Glomerular visceral epithelial cell (primary cell): Measurements from ENCODE around the gene CETP.
"Not testable (repeated sequence)": the region's sequence is repeated elsewhere in the genome, so short reads cannot be mapped to it uniquely, and the experiment has no call there.

Experiments used
- DNase-seq: peaks from one replicate; pipeline ENCODE4 v3.0.0-alpha.2; 2016; ENCODE audit errors: extremely low spot score

Gene CETP

GRCh38 chr16:56997931-56998330 is 36.2 kb downstream of the CETP start:
- DNase-seq: no peak

- DNase-seq: no peak
These were observed 36.6 kb downstream of the CETP start for GRCh38 chr16:56998352-56998751.

- DNase-seq: no peak
These were observed 37.1 kb downstream of the CETP start for GRCh38 chr16:56998861-56999260.

- no peak for DNase-seq
These were observed 37.9 kb downstream of the CETP start for GRCh38 chr16:56999409-57000270.

GRCh38 chr16:57000271-57001025 is 38.7 kb downstream of the CETP start:
- DNase-seq: peak; percentile 76

- no peak for DNase-seq
These were observed 39.4 kb downstream of the CETP start for GRCh38 chr16:57001026-57001679.

GRCh38 chr16:57003439-57004386 is 42.0 kb downstream of the CETP start:
- no peak for DNase-seq

GRCh38 chr16:57004387-57005250 is 42.9 kb downstream of the CETP start:
- no peak for DNase-seq

- DNase-seq: not testable (repeated sequence)
These were observed 43.8 kb downstream of the CETP start for GRCh38 chr16:57005597-57005996.

- DNase-seq: no peak
These were observed 45.3 kb downstream of the CETP start for GRCh38 chr16:57007050-57007449.

GRCh38 chr16:57007530-57007929 is 45.8 kb downstream of the CETP start:
- no peak for DNase-seq

GRCh38 chr16:57008440-57008839 is 46.7 kb downstream of the CETP start:
- DNase-seq: no peak

GRCh38 chr16:57009643-57010170 is 48.0 kb downstream of the CETP start:
- no peak for DNase-seq

- DNase-seq: no peak
These were observed 50.6 kb downstream of the CETP start for GRCh38 chr16:57012353-57012752.

GRCh38 chr16:57013229-57013628 is 51.5 kb downstream of the CETP start:
- DNase-seq: peak; percentile 30

- no peak for DNase-seq
These were observed 52.2 kb downstream of the CETP start for GRCh38 chr16:57013902-57014301.

GRCh38 chr16:57016301-57016700 is 54.6 kb downstream of the CETP start:
- no peak for DNase-seq

GRCh38 chr16:57016831-57017230 is 55.1 kb downstream of the CETP start:
- DNase-seq: no peak

- DNase-seq: no peak
These were observed 55.5 kb downstream of the CETP start for GRCh38 chr16:57017251-57017650.

- no peak for DNase-seq
These were observed 58.0 kb downstream of the CETP start for GRCh38 chr16:57019746-57020145.
